Activated CD8-positive, alpha-beta memory T cell treated with anti-CD3 and anti-CD28 coated beads, Interleukin-2, amount 10 ng/mL, durations not matched to agents 7 days and 5 days (primary cell): ENCODE measurements around the gene NSMF. TPM values are rescaled to one million over a fixed set of nuclear protein-coding genes. Genes with fewer than 3 reads are reported as not detected.

Source experiments
- ATAC-seq: fragments of 150-1000 bp; cut with Tn5 transposase; one replicate; pipeline ENCODE4 v1.10.0; 2021; ENCODE audit warnings: moderate library complexity
- CTCF ChIA-PET: fragments of 350-600 bp; sonication (Branson Sonifier 250); formaldehyde crosslinking; loops from one replicate; lab custom pipeline; 2021; ENCODE audit warnings: antibody characterized with exemption; lab: Charles Lee
- DNase-seq: peaks from one replicate; pipeline ENCODE4 v3.0.0-alpha.2; 2020
- H3K27ac Mint-ChIP-seq: one replicate; pipeline ENCODE4 v1.8.0; 2021; ENCODE audit warnings: mild to moderate bottlenecking, mixed read lengths
- H3K27me3 Mint-ChIP-seq: one replicate; pipeline ENCODE4 v1.8.0; 2021; ENCODE audit warnings: mixed read lengths
- H3K36me3 Mint-ChIP-seq: one replicate; pipeline ENCODE4 v1.8.0; 2021; ENCODE audit warnings: mild to moderate bottlenecking, mixed read lengths
- H3K4me1 Mint-ChIP-seq: one replicate; pipeline ENCODE4 v1.8.0; 2021; ENCODE audit warnings: mixed read lengths
- H3K4me3 Mint-ChIP-seq: one replicate; pipeline ENCODE4 v1.8.0; 2021; ENCODE audit warnings: mild to moderate bottlenecking, moderate library complexity, mixed read lengths
- H3K9me3 Mint-ChIP-seq: one replicate; pipeline ENCODE4 v1.8.0; 2022; ENCODE audit warnings: low read depth, mixed read lengths
- total RNA-seq, 2 experiments: library from RNA; stranded (reverse); gene quantifications; one replicate each; pipeline ENCODE4 v1.2.3, GENCODE V29; 2021

Gene NSMF
- total RNA-seq, 2 experiments from 2014 or later, result 35.8 to 42.1 TPM

- no peaks in the 10 kb centered on the region for H3K9me3 Mint-ChIP-seq
- peak; percentile 43 for DNase-seq
- CTCF ChIA-PET, result interaction anchor here (0.6 to 1.5 kb wide), 7 partner anchors 12 to 330 kb away, joined by 3 read pairs; partner anchors contain the start of gene EXD3
- H3K36me3 Mint-ChIP-seq, result no peaks in the 10 kb centered on the region
- peaks cover 27% of the 10 kb centered on the region for H3K4me1 Mint-ChIP-seq
- H3K27me3 Mint-ChIP-seq, result no peaks in the 10 kb centered on the region
- H3K27ac Mint-ChIP-seq, result peak overlapping the region; percentile 49
- no peak for ATAC-seq
- no peak overlapping the region for H3K4me3 Mint-ChIP-seq
These were observed 3.4 kb upstream of the NSMF start for GRCh38 chr9:137462396-137462985.

- CTCF ChIA-PET, result interaction anchor here (0.6 to 1.9 kb wide), 7 partner anchors 13 to 329 kb away, joined by 3 to 7 read pairs (median 3); partner anchors contain the start of genes EXD3 and NOXA1
- H3K27me3 Mint-ChIP-seq, result no peaks in the 10 kb centered on the region
- H3K36me3 Mint-ChIP-seq, result no peaks in the 10 kb centered on the region
- H3K9me3 Mint-ChIP-seq, result no peaks in the 10 kb centered on the region
- peak; percentile 78 for ATAC-seq
- peak; percentile 97 for DNase-seq
- peak overlapping the region; percentile 71 for H3K4me3 Mint-ChIP-seq
- H3K27ac Mint-ChIP-seq, result peak overlapping the region; percentile 95
- H3K4me1 Mint-ChIP-seq, result peaks cover 27% of the 10 kb centered on the region
These were observed 2.7 kb upstream of the NSMF start for GRCh38 chr9:137461663-137462395.

GRCh38 chr9:137461316-137461662 is 2.2 kb upstream of the NSMF start:
- DNase-seq (no peak), ATAC-seq (no peak)
- CTCF ChIA-PET, result interaction anchor here (0.7 to 1.9 kb wide), 3 partner anchors 16 to 225 kb away, joined by 3 to 7 read pairs (median 6); partner anchors contain the start of genes EXD3 and NOXA1
- peak overlapping the region; percentile 95 for H3K27ac Mint-ChIP-seq
- peaks cover 27% of the 10 kb centered on the region for H3K4me1 Mint-ChIP-seq
- H3K9me3 Mint-ChIP-seq, result no peaks in the 10 kb centered on the region
- peaks cover 2% of the 10 kb centered on the region for H3K36me3 Mint-ChIP-seq
- peak overlapping the region; percentile 71 for H3K4me3 Mint-ChIP-seq
- no peaks in the 10 kb centered on the region for H3K27me3 Mint-ChIP-seq

- Mint-ChIP-seq H3K27me3 (no peaks in the 10 kb centered on the region), H3K36me3 (peaks cover 4% of the 10 kb centered on the region), H3K27ac (peak overlapping the region; percentile 95), H3K4me1 (peaks cover 27% of the 10 kb centered on the region), H3K4me3 (no peak overlapping the region), H3K9me3 (no peaks in the 10 kb centered on the region)
- DNase-seq (no peak), ATAC-seq (no peak)
- CTCF ChIA-PET, result interaction anchor here (1.5 to 1.9 kb wide), 2 partner anchors 15 to 224 kb away, joined by 3 to 7 read pairs; no protein-coding TSS in a partner anchor
These were observed 1.5 kb upstream of the NSMF start for GRCh38 chr9:137460363-137461315.

GRCh38 chr9:137459601-137460362 is 648 bp upstream of the NSMF start:
- peaks cover 5% of the 10 kb centered on the region for H3K36me3 Mint-ChIP-seq
- no peak for ATAC-seq
- H3K4me3 Mint-ChIP-seq, result peak overlapping the region; percentile 24
- H3K4me1 Mint-ChIP-seq, result peaks cover 27% of the 10 kb centered on the region
- CTCF ChIA-PET, result interaction anchor here (0.9 to 1.2 kb wide), 6 partner anchors 14 to 232 kb away, joined by 3 to 7 read pairs (median 4); partner anchors contain the start of genes EXD3, NRARP and RNF224
- H3K27ac Mint-ChIP-seq, result peak overlapping the region; percentile 78
- peak; percentile 44 for DNase-seq
- H3K9me3 Mint-ChIP-seq, result no peaks in the 10 kb centered on the region
- no peaks in the 10 kb centered on the region for H3K27me3 Mint-ChIP-seq

GRCh38 chr9:137458194-137459151 is 661 bp downstream of the NSMF start:
- DNase-seq, result no peak
- H3K36me3 Mint-ChIP-seq, result peaks cover 10% of the 10 kb centered on the region
- H3K27me3 Mint-ChIP-seq, result no peaks in the 10 kb centered on the region
- no peaks in the 10 kb centered on the region for H3K9me3 Mint-ChIP-seq
- peaks cover 34% of the 10 kb centered on the region for H3K4me1 Mint-ChIP-seq
- no peak overlapping the region for H3K27ac Mint-ChIP-seq
- peak; percentile 13 for ATAC-seq
- H3K4me3 Mint-ChIP-seq, result peak overlapping the region; percentile 48
- CTCF ChIA-PET, result interaction anchor here (0.9 to 1.7 kb wide), 7 partner anchors 12 to 231 kb away, joined by 3 to 7 read pairs (median 4); partner anchors contain the start of genes EXD3, NRARP and RNF224

- H3K4me1 Mint-ChIP-seq, result peaks cover 33% of the 10 kb centered on the region
- DNase-seq, result no peak
- H3K4me3 Mint-ChIP-seq, result no peak overlapping the region
- no peak for ATAC-seq
- no peaks in the 10 kb centered on the region for H3K9me3 Mint-ChIP-seq
- CTCF ChIA-PET, result interaction anchor here (0.9 to 1.7 kb wide), 3 partner anchors 11 to 35 kb away, joined by 3 to 7 read pairs (median 5); partner anchors contain the start of gene EXD3
- no peak overlapping the region for H3K27ac Mint-ChIP-seq
- H3K36me3 Mint-ChIP-seq, result peaks cover 10% of the 10 kb centered on the region
- no peaks in the 10 kb centered on the region for H3K27me3 Mint-ChIP-seq
These were observed 1.5 kb downstream of the NSMF start for GRCh38 chr9:137457406-137458193.

GRCh38 chr9:137456864-137457405 is 2.2 kb downstream of the NSMF start:
- ATAC-seq (no peak), DNase-seq (no peak)
- Mint-ChIP-seq H3K36me3 (peaks cover 10% of the 10 kb centered on the region), H3K27me3 (no peaks in the 10 kb centered on the region), H3K4me1 (peaks cover 37% of the 10 kb centered on the region), H3K4me3 (no peak overlapping the region), H3K9me3 (no peaks in the 10 kb centered on the region), H3K27ac (no peak overlapping the region)
- CTCF ChIA-PET, result interaction anchor here (0.9 to 1.7 kb wide), 3 partner anchors 11 to 34 kb away, joined by 3 to 7 read pairs (median 5); partner anchors contain the start of gene EXD3

- CTCF ChIA-PET, result interaction anchor here (0.9 kb wide), 1 partner anchor 10 kb away, joined by 5 read pairs; no protein-coding TSS in a partner anchor
- peak overlapping the region; percentile 15 for H3K27ac Mint-ChIP-seq
- no peaks in the 10 kb centered on the region for H3K9me3 Mint-ChIP-seq
- no peak overlapping the region for H3K4me3 Mint-ChIP-seq
- DNase-seq (no peak), ATAC-seq (no peak)
- H3K27me3 Mint-ChIP-seq, result no peaks in the 10 kb centered on the region
- peaks cover 35% of the 10 kb centered on the region for H3K4me1 Mint-ChIP-seq
- peaks cover 10% of the 10 kb centered on the region for H3K36me3 Mint-ChIP-seq
These were observed 2.9 kb downstream of the NSMF start for GRCh38 chr9:137456061-137456863.

- CTCF ChIA-PET, result no interaction called here
These were observed 3.7 kb downstream of the NSMF start for GRCh38 chr9:137455359-137455991.

More at GRCh38 chr9:137455359-137455991, 3.7 kb downstream of the NSMF start:
- no peaks in the 10 kb centered on the region for H3K9me3 Mint-ChIP-seq
- DNase-seq (no peak), ATAC-seq (no peak)
- peaks cover 10% of the 10 kb centered on the region for H3K36me3 Mint-ChIP-seq
- H3K4me3 Mint-ChIP-seq, result no peak overlapping the region
- peaks cover 30% of the 10 kb centered on the region for H3K4me1 Mint-ChIP-seq
- H3K27me3 Mint-ChIP-seq, result no peaks in the 10 kb centered on the region
- H3K27ac Mint-ChIP-seq, result peak overlapping the region; percentile 15
